NCI-H2107 treated with DMSO at 0.1 percent for 48 hours (cell line): ENCODE data around the gene SND1.
"Not testable (repeated sequence)": the region's sequence is repeated elsewhere in the genome, so short reads cannot be mapped to it uniquely, and the experiment has no call there.

ENCODE experiments used
- DNase-seq: peaks from one replicate; lab custom pipeline; 2025; ENCODE audit not compliant: unreplicated experiment; lab: John Stamatoyannopoulos, UW

Gene SND1

DNA sequence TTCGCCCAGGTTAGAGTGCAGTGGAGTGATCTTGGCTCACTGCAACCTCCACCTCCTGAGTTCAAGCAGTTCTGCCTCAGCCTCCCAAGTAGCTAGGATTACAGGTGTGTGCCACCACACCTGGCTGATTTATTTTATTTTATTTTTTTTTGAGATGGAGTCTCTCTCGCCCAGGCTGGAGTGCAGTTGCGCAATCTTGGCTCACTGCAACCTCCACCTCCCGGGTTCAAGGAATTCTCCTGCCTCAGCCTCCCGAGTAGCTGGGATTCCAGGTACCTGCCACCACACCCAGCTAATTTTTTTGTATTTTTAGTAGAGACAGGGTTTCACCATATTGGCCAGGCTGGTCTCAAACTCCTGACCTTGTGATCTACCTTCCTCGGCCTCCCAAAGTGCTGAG lies 250.8 kb downstream of the SND1 start:
- DNase-seq, result not testable (repeated sequence)

- no peak for DNase-seq
These were observed 252.1 kb downstream of the SND1 start for GRCh38 chr7:127903892-127904669.

DNA sequence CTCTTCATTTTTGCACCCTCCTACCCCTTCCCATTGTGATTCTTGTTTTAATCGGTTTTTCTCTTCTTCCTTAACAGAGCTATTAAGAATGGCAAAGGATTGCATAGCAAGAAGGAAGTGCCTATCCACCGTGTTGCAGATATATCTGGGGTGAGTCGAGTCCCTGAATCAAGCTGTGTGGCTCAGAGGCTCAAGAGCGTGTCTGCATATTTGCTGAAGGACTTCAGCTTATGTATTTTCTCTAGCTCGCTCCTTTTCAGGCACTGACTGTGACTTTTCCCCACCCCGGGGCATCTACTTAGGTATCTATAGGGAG lies 252.6 kb downstream of the SND1 start:
- no peak for DNase-seq

DNA sequence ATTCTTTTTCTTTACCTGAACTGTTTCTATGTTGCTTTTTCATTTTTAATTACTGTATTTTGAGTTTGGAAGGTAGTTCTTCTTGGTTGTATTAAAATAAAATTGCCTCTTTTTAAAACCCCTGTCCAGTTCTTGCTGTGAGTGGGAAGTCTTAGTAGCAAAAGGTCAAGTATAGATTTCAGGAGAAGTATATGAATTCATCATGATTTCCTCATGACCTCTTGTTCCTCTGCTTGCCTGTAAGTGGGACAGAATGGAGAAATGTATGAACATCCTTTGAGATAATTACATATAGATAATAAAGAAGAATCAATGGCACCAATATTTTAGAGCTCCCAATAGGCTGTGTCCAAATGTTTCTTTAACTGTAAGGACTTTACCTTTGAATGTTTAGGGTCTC lies 253.0 kb downstream of the SND1 start:
- DNase-seq, result no peak

DNA sequence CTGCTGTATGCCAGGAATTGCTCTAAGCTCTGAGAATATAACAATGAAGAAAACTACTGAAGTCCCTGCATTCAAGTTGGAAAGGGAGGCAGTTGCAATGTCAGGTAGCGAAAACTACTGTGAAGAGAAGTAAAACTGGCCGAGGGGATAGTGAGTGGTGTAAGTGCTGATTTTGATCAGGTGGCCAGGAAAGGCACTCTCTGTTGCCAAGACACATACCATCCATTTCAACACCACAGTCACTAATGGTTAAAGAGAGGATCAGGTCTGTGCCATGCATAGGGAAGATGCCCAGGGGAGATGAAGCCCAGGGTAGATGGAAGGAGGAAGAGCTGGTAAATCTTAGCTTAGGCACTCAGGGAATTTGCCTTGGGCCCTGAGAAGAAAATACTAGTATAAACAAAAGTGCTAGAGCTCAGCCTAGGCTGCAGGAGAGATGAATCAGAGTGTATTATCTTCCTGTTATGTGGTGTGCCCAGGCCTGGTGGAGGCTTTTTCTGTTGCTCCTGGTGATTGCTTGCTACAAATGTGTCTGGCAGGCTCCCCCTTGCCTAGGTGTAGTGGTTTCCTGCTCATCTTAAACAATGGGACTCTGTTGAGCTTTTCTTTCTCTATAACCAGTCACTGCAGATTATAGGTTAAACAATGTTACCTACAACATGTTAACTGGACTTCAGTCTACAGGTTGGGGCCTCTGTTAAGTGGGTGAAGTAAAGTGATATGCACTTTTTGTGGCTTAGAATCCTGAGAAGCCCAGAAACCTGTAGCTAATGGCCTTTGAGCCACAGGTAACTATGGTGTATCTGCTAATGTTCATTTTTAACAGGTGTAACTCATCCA lies 253.7 kb downstream of the SND1 start:
- DNase-seq, result peak; percentile 35

- DNase-seq, result no peak
These were observed 255.4 kb downstream of the SND1 start for GRCh38 chr7:127907110-127908040.

DNA sequence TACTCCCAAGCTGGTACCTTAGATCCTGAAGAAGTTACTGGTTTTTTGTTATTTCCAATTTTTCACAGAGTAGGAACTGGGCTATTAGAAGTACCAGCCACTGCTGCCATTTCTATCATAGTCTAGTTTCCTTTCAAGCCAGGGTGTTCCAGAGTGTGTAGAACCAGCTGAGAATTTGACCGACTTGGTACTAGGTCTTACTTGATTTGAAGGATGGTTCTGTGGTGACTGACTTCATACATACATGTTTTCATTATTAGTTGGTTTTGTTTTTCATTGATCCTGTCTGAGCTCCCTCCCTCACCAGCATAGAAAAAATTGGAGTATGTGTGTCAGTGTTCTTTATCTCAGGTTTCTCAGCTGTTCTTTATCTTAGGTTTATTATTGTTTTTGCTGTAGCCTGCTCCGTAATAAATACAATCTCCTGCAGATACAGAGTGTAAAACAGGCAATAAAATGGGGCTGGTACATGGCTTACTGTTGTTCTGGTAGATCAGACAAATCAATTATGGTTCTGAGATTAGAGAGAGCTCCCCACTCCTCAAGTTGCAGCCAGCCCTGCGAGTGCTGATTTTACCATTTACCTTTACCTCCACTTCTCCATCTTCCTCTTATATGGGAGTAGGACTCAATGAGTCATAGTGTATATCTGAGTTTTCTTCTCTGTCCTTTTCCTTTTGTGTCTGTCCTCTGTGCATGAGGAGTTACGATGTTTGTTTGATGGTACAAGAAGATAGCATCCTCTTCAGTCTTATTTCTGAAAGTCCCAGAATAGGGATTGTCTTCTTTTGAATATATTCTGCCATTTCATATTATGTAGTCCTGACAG lies 256.6 kb downstream of the SND1 start:
- no peak for DNase-seq

- DNase-seq, result no peak
These were observed 257.6 kb downstream of the SND1 start for GRCh38 chr7:127909424-127910152.

- no peak for DNase-seq
These were observed 258.7 kb downstream of the SND1 start for GRCh38 chr7:127910670-127911069.

GRCh38 chr7:127911968-127912511 lies 260.0 kb downstream of the SND1 start:
- DNase-seq, result no peak

GRCh38 chr7:127912901-127913300 lies 260.9 kb downstream of the SND1 start:
- DNase-seq, result no peak

GRCh38 chr7:127913686-127914085 lies 261.7 kb downstream of the SND1 start:
- no peak for DNase-seq

DNA sequence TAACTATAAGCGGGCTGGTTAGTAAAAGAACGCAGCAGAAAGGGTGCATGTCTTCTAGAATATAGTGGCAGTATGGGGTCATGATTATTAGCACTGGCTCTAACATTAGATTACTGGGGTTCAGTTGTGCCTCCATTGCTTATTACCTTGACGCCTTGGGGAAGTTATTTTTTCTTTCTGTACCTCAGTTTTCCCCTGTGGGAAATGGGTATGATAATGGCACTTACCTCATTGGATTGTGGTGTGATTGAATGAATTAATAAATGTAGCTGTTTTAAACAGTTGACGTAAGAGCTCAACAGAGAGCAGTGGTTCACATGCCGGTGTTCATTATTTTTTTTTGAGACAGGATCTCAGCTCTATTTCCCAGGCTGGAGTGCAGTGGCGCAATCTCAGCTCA lies 262.7 kb downstream of the SND1 start:
- DNase-seq, result no peak

DNA sequence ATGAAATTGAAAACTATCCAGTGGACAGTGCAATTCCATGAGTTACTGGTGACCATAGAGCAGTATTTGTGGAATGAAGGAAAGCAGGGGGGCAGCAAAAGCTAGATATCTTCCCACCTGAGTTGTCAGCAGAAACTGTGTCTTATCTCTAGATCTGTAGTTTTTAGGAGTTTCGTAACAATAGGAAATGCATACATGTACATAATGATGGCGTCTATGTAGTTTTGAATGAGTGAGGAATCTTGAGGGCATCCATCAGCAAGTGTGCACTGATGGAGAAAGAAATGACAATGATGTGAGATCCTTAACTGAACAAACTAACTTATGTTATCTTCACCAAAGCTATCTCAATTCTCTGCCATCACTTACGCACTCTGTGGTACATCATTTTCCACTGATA lies 264.7 kb downstream of the SND1 start:
- DNase-seq, result no peak

GRCh38 chr7:127918130-127918529 lies 266.1 kb downstream of the SND1 start:
- no peak for DNase-seq

GRCh38 chr7:127920787-127921438 lies 268.9 kb downstream of the SND1 start:
- no peak for DNase-seq

GRCh38 chr7:127922656-127923055 lies 270.7 kb downstream of the SND1 start:
- no peak for DNase-seq

DNA sequence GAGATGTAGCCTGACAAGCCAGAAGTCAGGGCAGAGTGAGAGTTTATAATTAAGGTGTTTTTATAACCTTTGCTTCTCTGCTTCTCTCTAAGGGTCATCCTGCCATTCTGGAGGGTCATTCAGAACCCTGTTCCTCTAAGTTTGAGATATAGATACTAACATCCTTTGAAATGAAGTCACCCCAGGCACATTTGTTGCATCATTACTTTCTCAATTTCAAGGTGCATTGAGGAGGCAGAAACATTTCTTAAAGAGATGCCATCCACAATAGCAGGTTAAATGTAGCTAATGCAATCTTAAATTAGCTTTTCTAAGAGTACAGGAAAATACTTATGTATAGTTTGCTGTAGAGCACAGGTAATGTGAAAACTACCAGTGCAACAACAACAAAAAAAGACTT lies 272.9 kb downstream of the SND1 start:
- no peak for DNase-seq

DNA sequence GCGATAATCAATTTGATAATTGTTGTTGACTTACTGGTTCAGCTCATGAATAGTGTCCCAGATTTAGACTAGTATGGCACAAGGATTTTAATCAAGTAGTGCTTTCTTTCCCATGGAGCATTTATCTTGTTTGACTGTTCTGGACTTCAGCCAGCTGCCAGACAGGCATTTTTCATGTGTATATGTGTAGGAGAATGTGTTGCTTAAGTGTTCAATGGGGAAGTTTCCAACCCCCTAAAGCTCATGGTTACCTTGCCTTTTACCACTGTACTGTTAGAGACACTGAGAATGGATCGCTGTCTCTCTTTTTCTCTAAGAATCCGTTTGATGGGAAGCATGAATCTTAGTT lies 275.3 kb downstream of the SND1 start:
- DNase-seq, result no peak
